ENCODE data around the gene APMAP.
A peak's percentile ranks its signal among the peaks of the same experiment; 100 is the strongest.

Gene APMAP, protein sequence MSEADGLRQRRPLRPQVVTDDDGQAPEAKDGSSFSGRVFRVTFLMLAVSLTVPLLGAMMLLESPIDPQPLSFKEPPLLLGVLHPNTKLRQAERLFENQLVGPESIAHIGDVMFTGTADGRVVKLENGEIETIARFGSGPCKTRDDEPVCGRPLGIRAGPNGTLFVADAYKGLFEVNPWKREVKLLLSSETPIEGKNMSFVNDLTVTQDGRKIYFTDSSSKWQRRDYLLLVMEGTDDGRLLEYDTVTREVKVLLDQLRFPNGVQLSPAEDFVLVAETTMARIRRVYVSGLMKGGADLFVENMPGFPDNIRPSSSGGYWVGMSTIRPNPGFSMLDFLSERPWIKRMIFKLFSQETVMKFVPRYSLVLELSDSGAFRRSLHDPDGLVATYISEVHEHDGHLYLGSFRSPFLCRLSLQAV

DNA sequence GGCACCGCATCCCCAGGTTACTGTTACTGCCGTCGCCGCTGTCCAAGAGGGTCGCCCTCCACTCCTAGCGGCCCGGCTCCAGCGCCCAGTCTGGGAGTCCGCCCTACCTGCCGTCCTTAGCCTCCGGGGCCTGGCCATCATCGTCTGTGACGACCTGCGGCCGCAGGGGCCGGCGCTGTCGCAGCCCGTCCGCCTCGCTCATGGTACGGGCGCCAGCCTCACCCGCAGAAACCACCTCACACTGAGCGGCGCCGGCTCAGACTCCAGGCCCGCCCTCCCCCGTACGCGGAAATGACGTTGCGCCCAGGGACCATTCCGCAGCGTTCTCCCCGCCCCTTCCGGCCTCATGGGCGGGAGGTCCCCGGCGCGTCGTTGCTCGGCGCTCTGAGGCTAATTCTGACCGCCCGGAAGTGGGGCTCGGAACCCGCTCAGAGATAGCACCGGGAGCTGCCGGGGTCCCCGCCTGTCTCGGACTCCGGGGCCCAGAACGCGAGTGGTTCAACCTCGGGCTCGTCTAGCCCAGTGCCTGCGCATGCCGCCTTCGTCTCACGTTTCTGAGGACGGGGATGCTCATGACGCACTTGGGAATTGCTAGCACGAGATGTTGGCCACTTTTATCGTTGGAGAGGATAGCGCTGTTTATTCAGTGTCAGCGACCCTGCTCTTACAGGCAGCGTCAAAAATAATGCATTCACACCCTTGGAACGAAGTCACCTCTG lies at the start of gene APMAP:
TSS of gene APMAP (minus strand) at position 265 of the 719 bp plus-strand sequence. CDS start at position 202, 63 bp downstream.
- TF ChIP-seq, protein P1, sequence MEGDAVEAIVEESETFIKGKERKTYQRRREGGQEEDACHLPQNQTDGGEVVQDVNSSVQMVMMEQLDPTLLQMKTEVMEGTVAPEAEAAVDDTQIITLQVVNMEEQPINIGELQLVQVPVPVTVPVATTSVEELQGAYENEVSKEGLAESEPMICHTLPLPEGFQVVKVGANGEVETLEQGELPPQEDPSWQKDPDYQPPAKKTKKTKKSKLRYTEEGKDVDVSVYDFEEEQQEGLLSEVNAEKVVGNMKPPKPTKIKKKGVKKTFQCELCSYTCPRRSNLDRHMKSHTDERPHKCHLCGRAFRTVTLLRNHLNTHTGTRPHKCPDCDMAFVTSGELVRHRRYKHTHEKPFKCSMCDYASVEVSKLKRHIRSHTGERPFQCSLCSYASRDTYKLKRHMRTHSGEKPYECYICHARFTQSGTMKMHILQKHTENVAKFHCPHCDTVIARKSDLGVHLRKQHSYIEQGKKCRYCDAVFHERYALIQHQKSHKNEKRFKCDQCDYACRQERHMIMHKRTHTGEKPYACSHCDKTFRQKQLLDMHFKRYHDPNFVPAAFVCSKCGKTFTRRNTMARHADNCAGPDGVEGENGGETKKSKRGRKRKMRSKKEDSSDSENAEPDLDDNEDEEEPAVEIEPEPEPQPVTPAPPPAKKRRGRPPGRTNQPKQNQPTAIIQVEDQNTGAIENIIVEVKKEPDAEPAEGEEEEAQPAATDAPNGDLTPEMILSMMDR (IDR thresholded peaks at IDR 0.05; ENCODE audit: low read depth, low read length) = no peak
- DNase-seq (ENCODE audit: extremely low read depth, low read depth) = peak; percentile 60

DNA sequence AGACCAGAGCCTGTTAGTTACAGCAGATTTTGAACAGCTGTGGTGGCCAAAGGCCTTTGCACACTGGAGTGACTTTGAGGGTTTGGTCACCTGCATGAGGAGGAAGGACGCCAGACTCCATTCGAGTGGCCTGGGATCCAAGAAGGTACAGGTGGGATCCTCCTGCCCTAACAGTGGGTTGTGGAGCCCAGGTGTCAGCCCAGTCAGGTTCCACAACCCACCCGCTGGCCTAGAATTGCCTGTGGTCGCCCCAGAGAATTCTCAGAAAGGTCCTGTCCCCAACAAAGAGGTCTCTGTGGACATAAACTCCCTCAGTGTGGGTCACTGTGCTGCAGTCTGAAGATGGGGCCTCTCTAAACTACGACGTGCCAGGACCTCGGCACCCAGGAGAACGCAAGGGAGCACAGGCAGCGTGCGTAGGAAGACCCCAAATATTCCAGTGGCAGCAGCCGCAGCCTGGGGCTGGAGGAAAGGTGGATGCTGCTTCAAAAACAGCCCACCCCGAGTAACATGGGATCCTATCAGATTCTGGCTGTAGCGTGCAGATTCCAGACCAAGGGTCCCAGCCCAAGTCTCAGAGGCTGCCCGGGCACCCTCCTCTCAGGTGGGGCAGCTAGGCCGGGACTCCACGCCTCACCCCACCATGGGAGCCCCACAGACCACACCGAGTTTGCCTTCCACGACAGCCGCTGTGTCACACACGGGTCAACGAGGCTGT lies 49.4 kb upstream of the APMAP start:
- TF ChIP-seq, protein P1 (IDR thresholded peaks at IDR 0.05; ENCODE audit: low read depth, low read length) = no peak
- no peak for DNase-seq (ENCODE audit: extremely low read depth, low read depth)

DNA sequence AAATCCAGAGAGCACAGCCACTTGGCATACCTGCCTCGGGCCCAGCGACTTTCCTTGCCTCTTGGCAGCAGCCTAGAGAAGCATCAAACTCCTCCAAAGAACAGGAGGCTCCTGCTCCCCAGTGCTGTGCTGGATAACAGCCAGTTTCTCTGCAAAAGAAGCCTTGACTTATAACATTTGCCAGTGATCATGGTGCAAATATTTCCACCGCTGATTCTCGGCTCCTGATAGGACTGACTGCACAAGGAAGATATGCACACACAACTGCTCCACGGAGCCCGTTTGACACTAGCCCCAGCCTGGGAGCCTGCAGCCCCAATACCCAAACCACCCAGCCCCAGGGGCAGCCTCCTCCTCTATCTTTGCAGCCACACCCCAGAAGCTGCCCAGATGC lies 47.9 kb upstream of the APMAP start:
- TF ChIP-seq, protein P1 (IDR thresholded peaks at IDR 0.05; ENCODE audit: low read depth, low read length) = no peak
- DNase-seq (ENCODE audit: extremely low read depth, low read depth) = peak; percentile 22

DNA sequence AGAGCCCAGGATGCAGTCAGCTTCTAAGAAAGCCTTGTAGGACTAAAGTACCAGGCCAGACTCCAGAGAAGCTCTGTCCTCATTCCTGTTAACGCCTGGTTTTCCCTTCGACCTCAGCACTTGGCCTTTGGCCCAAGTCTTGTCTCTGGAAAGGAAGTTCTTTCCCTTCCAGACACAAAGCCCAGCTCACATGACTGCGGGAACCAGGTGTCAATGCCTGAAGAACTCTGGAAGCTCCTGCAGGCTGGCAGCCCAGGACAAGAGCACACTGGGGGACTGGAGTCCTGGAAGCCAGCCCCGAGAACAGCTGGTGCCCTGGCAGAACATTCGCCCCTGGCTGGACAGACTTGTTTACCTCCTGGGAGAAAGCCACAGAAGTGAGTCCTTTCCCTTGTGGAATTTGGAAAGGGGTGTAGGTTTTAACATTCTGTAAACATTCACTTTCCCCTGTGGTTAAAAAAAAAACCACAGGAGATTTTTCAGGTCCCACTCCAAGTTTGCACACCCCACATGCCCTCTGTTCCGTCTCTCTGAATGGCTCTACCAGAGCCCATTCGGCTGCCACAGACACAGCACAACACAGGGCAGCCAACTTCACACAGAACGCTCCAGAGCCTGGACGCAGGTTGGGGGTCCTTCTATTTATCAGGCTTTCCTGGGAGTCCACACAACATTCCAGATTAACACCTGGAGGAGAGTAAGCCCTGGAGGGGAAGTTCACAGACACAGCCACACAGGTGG lies 47.3 kb upstream of the APMAP start:
- TF ChIP-seq, protein P1 (IDR thresholded peaks at IDR 0.05; ENCODE audit: low read depth, low read length) = no peak
- peak; percentile 34 for DNase-seq (ENCODE audit: extremely low read depth, low read depth)

DNA sequence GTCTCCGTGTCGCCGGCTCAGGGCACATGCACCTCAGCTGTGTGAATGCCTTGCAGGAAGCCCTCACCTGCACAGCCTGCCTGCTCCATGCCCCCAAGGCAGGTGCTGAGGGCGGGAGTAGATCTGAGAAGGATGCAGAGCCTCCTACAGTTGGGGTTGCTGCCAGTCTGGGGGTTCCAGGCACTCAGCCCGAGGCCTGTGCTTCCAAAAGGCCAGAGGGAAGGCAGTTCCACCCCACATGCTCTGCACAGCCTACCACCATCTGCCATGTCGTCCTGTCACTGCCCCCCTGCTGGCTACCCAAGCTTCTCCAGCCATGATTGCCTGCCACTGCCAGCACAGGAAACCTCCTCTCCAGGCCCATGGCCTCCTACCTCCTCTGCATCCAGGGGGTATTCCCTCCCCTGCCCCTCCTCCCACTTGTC lies 46.1 kb upstream of the APMAP start:
- no peak for DNase-seq (ENCODE audit: extremely low read depth, low read depth)
- TF ChIP-seq, protein P1 (IDR thresholded peaks at IDR 0.05; ENCODE audit: low read depth, low read length) = no peak

DNA sequence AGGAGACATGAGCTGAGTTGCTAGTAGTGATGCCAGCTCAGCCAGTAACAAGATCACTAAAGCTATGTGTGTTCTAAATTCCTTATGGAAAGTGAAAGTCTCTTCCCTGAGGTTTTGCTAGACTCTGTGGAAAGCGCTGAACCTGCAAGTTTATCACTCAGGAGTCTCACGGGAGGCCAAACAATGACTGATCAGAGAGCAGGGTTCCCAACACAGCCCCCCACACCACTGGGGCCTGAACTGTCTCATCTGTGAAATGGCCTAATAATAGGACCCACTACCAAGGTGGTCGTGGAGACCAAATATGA lies 45.5 kb upstream of the APMAP start:
- TF ChIP-seq, protein P1 (IDR thresholded peaks at IDR 0.05; ENCODE audit: low read depth, low read length) = no peak
- DNase-seq (ENCODE audit: extremely low read depth, low read depth) = no peak

All from AG09319 (cell line).